Hematopoietic multipotent progenitor cell treated with erythropoietin and hydrocortisone succinate and interleukin-3 and kit ligand, for 15 days (in vitro differentiated cells): Measurements from ENCODE around the gene SPECC1.

Source experiments
- DNase-seq: peaks from one replicate; pipeline ENCODE4 v3.0.0-alpha.2; 2015; ENCODE audit warnings: low spot score

Gene SPECC1

GRCh38 chr17:20276421-20276820 lies 267.3 kb downstream of the SPECC1 start:
- no peak for DNase-seq

- no peak for DNase-seq
Measured at GRCh38 chr17:20278805-20279204, 269.6 kb downstream of the SPECC1 start.

- DNase-seq = no peak
Measured at GRCh38 chr17:20279631-20280030, 270.5 kb downstream of the SPECC1 start.

GRCh38 chr17:20280051-20280450 lies 270.9 kb downstream of the SPECC1 start:
- DNase-seq = no peak

GRCh38 chr17:20280851-20281250 lies 271.7 kb downstream of the SPECC1 start:
- no peak for DNase-seq

- no peak for DNase-seq
Measured at GRCh38 chr17:20281860-20282259, 272.7 kb downstream of the SPECC1 start.

- DNase-seq = no peak
Measured at GRCh38 chr17:20282526-20283308, 273.6 kb downstream of the SPECC1 start.

- no peak for DNase-seq
Measured at GRCh38 chr17:20284022-20284421, 274.9 kb downstream of the SPECC1 start.

GRCh38 chr17:20284570-20285295 lies 275.6 kb downstream of the SPECC1 start:
- DNase-seq = no peak

GRCh38 chr17:20289984-20290383 lies 280.8 kb downstream of the SPECC1 start:
- DNase-seq = no peak

GRCh38 chr17:20291853-20292252 lies 282.7 kb downstream of the SPECC1 start:
- DNase-seq = no peak

GRCh38 chr17:20293501-20293900 lies 284.3 kb downstream of the SPECC1 start:
- no peak for DNase-seq

GRCh38 chr17:20294120-20294519 lies 285.0 kb downstream of the SPECC1 start:
- no peak for DNase-seq

- DNase-seq = no peak
Measured at GRCh38 chr17:20299013-20299412, 289.9 kb downstream of the SPECC1 start.

- no peak for DNase-seq
Measured at GRCh38 chr17:20300436-20300934, 291.3 kb downstream of the SPECC1 start.

- no peak for DNase-seq
Measured at GRCh38 chr17:20302246-20302917, 293.2 kb downstream of the SPECC1 start.

GRCh38 chr17:20304961-20305360 lies 295.8 kb downstream of the SPECC1 start:
- no peak for DNase-seq

GRCh38 chr17:20306924-20307323 lies 297.8 kb downstream of the SPECC1 start:
- DNase-seq = no peak

GRCh38 chr17:20307326-20307910 lies 298.3 kb downstream of the SPECC1 start:
- no peak for DNase-seq

GRCh38 chr17:20310481-20310880 lies 301.3 kb downstream of the SPECC1 start:
- DNase-seq = no peak

GRCh38 chr17:20313306-20313705 lies 304.1 kb downstream of the SPECC1 start:
- DNase-seq = no peak

- no peak for DNase-seq
Measured at GRCh38 chr17:20313891-20314290, 304.7 kb downstream of the SPECC1 start.
